ENCODE measurements around the gene ZNF586. TPM values are rescaled to one million over a fixed set of nuclear protein-coding genes. Genes with fewer than 3 reads are reported as not detected.
A peak's percentile ranks its signal among the peaks of the same experiment; 100 is the strongest.

The ZNF586 gene
- total RNA-seq, 6 experiments from 2014 or later = 6.4 to 8.8 (median 6.9) TPM

- peak; percentile 72 for TF ChIP-seq CTCF (IDR thresholded peaks at IDR 0.05)
- peaks cover 48% of the 10 kb centered on the region for H3K36me3 Mint-ChIP-seq (ENCODE audit: low read depth)
- H3K27ac Mint-ChIP-seq = peak within 1 kb of the TSS; percentile 45; the same call in 1 of the 2 replicates
- no peak for DNase-seq
- H3K9me3 Mint-ChIP-seq = no peaks in the 10 kb centered on the region; the same call in 1 of the 2 replicates
- no peak within 1 kb of the TSS for H3K4me3 Mint-ChIP-seq
- H3K4me1 Mint-ChIP-seq (ENCODE audit: low read depth) = peaks cover 9% of the 10 kb centered on the region; the same call in 1 of the 2 replicates
- H3K27me3 Mint-ChIP-seq (ENCODE audit: insufficient read depth) = no peaks in the 10 kb centered on the region; the same call in 1 of the 2 replicates
Observed at GRCh38 chr19:57830071-57830602, 60.7 kb downstream of the ZNF586 start, which contains the start of gene ZNF587B. Gene ZNF587B (plus strand): TSS chr19:57830299. CDS start chr19:57830529, 230 bp downstream.

Other genes starting within 250 kb of the ZNF586 start
- 1 to 10 TPM; 3.0 to 4.0 (median 3.7) TPM for gene ZNF549, start 242.3 kb upstream of the ZNF586 start, total RNA-seq (2021; fragmentation: NEBNext Ultra II Directional; extraction: Animal tissue kit (Norgen Biotek cat#: 25700))
- 1 to 10 TPM; 4.8 to 8.5 (median 5.6) TPM for gene ZNF550, start 209.8 kb upstream of the ZNF586 start, total RNA-seq (2021; fragmentation: NEBNext Ultra II Directional; extraction: Animal tissue kit (Norgen Biotek cat#: 25700))
- gene ZNF416, start 190.8 kb upstream of the ZNF586 start, total RNA-seq (2021; fragmentation: NEBNext Ultra II Directional; extraction: Animal tissue kit (Norgen Biotek cat#: 25700)) = 1 to 10 TPM; 3.8 to 5.4 (median 5.0) TPM
- gene ZIK1, start 185.5 kb upstream of the ZNF586 start, total RNA-seq (2021; fragmentation: NEBNext Ultra II Directional; extraction: Animal tissue kit (Norgen Biotek cat#: 25700)) = 1 to 10 TPM in 3 of 6 experiments, under 1 TPM in 3; 0.80 to 3.0 (median 1.3) TPM
- gene ZNF530, start 169.8 kb upstream of the ZNF586 start, total RNA-seq (2021; fragmentation: NEBNext Ultra II Directional; extraction: Animal tissue kit (Norgen Biotek cat#: 25700)) = 1 to 10 TPM; 2.3 to 4.5 (median 3.6) TPM
- gene ZNF134, start 155.4 kb upstream of the ZNF586 start, total RNA-seq (2021; fragmentation: NEBNext Ultra II Directional; extraction: Animal tissue kit (Norgen Biotek cat#: 25700)) = 10 to 100 TPM; 13.5 to 14.6 (median 14.3) TPM
- gene ZNF211, start 136.5 kb upstream of the ZNF586 start, total RNA-seq (2021; fragmentation: NEBNext Ultra II Directional; extraction: Animal tissue kit (Norgen Biotek cat#: 25700)) = 1 to 10 TPM; 5.8 to 8.1 (median 6.7) TPM
- not detected for gene ZSCAN4, start 100.7 kb upstream of the ZNF586 start, total RNA-seq (2021; fragmentation: NEBNext Ultra II Directional; extraction: Animal tissue kit (Norgen Biotek cat#: 25700))
- 1 to 10 TPM; 3.3 to 4.6 (median 4.4) TPM for gene ZNF551, start 87.7 kb upstream of the ZNF586 start, total RNA-seq (2021; fragmentation: NEBNext Ultra II Directional; extraction: Animal tissue kit (Norgen Biotek cat#: 25700))
- gene ZNF154, start 60.5 kb upstream of the ZNF586 start, total RNA-seq (2021; fragmentation: NEBNext Ultra II Directional; extraction: Animal tissue kit (Norgen Biotek cat#: 25700)) = under 1 TPM in 4 of 6 experiments, not detected in 2; 0.11 to 0.20 (median 0.16) TPM
- gene ZNF671, start 42.1 kb upstream of the ZNF586 start, total RNA-seq (2021; fragmentation: NEBNext Ultra II Directional; extraction: Animal tissue kit (Norgen Biotek cat#: 25700)) = 1 to 10 TPM; 2.8 to 4.2 (median 3.7) TPM
- gene ZNF776, start 22.9 kb upstream of the ZNF586 start, total RNA-seq (2021; fragmentation: NEBNext Ultra II Directional; extraction: Animal tissue kit (Norgen Biotek cat#: 25700)) = 1 to 10 TPM; 5.4 to 9.3 (median 7.0) TPM
- gene ZNF552, start 45.2 kb downstream of the ZNF586 start, total RNA-seq (2021; fragmentation: NEBNext Ultra II Directional; extraction: Animal tissue kit (Norgen Biotek cat#: 25700)) = 1 to 10 TPM; 2.7 to 3.8 (median 3.0) TPM
- 10 to 100 TPM in 1 of 6 experiments, 1 to 10 TPM in 5; 7.8 to 10.7 (median 9.4) TPM for gene ZNF587B, start 60.6 kb downstream of the ZNF586 start, total RNA-seq (2021; fragmentation: NEBNext Ultra II Directional; extraction: Animal tissue kit (Norgen Biotek cat#: 25700))
- 10 to 100 TPM; 22.6 to 28.6 (median 25.3) TPM for gene ZNF587, start 80.2 kb downstream of the ZNF586 start, total RNA-seq (2021; fragmentation: NEBNext Ultra II Directional; extraction: Animal tissue kit (Norgen Biotek cat#: 25700))
- 1 to 10 TPM in 5 of 6 experiments, under 1 TPM in 1; 1.00 to 1.6 (median 1.3) TPM for gene ZNF814, start 119.4 kb downstream of the ZNF586 start, total RNA-seq (2021; fragmentation: NEBNext Ultra II Directional; extraction: Animal tissue kit (Norgen Biotek cat#: 25700))
- 10 to 100 TPM in 1 of 6 experiments, 1 to 10 TPM in 5; 6.8 to 10.3 (median 9.0) TPM for gene ZNF417, start 146.9 kb downstream of the ZNF586 start, total RNA-seq (2021; fragmentation: NEBNext Ultra II Directional; extraction: Animal tissue kit (Norgen Biotek cat#: 25700))
- under 1 TPM; 0.07 to 0.81 (median 0.46) TPM for gene ZNF418, start 165.7 kb downstream of the ZNF586 start, total RNA-seq (2021; fragmentation: NEBNext Ultra II Directional; extraction: Animal tissue kit (Norgen Biotek cat#: 25700))
- gene ZNF256, start 178.0 kb downstream of the ZNF586 start, total RNA-seq (2021; fragmentation: NEBNext Ultra II Directional; extraction: Animal tissue kit (Norgen Biotek cat#: 25700)) = 1 to 10 TPM; 2.8 to 3.9 (median 3.2) TPM
- gene C19orf18, start 204.9 kb downstream of the ZNF586 start, total RNA-seq (2021; fragmentation: NEBNext Ultra II Directional; extraction: Animal tissue kit (Norgen Biotek cat#: 25700)) = under 1 TPM in 3 of 6 experiments, not detected in 3; 0.23 to 0.59 (median 0.33) TPM
- gene ZNF606, start 233.1 kb downstream of the ZNF586 start, total RNA-seq (2021; fragmentation: NEBNext Ultra II Directional; extraction: Animal tissue kit (Norgen Biotek cat#: 25700)) = 1 to 10 TPM; 3.5 to 6.0 (median 4.9) TPM